SK-N-MC (cell line): ENCODE results near the gene DAP3.

Experiments used
- EZH2 ChIP-seq: fragments of 200-600 bp; sonication (generic); IDR thresholded peaks from one replicate; pipeline ENCODE4 v1.6.1; 2017; ENCODE audit warnings: antibody characterized with exemption
- POLR2AphosphoS5 ChIP-seq: IDR thresholded peaks from 2 replicates; pipeline ENCODE4 v1.6.1; 2012; ENCODE audit warnings: mild to moderate bottlenecking, low read depth, low read length, borderline replicate concordance

- TF ChIP-seq POLR2AphosphoS5: no peak
- no peak for TF ChIP-seq EZH2
Measured at GRCh38 chr1:155725142-155725541, 36.3 kb downstream of the DAP3 start.
